OCI-LY3 (cell line): ENCODE data around the gene CDK4.

Experiments used
- EZH2phosphoT487 ChIP-seq: fragments of 200-600 bp; shearing (Covaris generic); IDR thresholded peaks from 2 replicates; pipeline ENCODE4 v1.6.1; 2018; ENCODE audit warnings: antibody characterized with exemption, mixed run types, low read depth
- TF ChIP-seq, protein P1 (sequence below): fragments of 200-600, 300-600 bp; sonication (generic); IDR thresholded peaks from 2 replicates; pipeline ENCODE4 v1.5.1; 2014; ENCODE audit warnings: antibody characterized with exemption, low read length, low read depth

DNA sequence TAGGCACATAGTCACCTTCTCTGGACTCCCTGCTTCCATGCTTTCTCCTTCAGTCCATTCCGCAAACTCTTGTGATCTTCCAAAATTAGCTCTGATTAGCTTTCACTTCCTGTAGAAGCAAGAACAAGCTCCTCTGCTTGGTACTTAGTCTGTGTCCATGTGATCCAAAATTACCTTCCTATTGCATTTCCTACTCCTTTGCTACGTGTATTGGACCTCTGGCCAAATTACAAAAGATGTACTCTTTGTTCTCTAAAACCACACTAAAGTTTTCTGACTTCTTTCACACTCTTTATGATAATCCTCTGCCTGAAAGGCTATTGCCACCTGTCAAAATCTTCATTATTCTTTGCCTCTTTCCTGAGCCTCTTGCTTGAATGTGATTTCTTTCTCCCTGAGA, 29.7 kb upstream of the CDK4 start:
- TF ChIP-seq, protein P1, sequence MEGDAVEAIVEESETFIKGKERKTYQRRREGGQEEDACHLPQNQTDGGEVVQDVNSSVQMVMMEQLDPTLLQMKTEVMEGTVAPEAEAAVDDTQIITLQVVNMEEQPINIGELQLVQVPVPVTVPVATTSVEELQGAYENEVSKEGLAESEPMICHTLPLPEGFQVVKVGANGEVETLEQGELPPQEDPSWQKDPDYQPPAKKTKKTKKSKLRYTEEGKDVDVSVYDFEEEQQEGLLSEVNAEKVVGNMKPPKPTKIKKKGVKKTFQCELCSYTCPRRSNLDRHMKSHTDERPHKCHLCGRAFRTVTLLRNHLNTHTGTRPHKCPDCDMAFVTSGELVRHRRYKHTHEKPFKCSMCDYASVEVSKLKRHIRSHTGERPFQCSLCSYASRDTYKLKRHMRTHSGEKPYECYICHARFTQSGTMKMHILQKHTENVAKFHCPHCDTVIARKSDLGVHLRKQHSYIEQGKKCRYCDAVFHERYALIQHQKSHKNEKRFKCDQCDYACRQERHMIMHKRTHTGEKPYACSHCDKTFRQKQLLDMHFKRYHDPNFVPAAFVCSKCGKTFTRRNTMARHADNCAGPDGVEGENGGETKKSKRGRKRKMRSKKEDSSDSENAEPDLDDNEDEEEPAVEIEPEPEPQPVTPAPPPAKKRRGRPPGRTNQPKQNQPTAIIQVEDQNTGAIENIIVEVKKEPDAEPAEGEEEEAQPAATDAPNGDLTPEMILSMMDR = no peak
- no peak for TF ChIP-seq EZH2phosphoT487
